Activated CD4-positive, alpha-beta T cell treated with anti-CD3 and anti-CD28 coated beads for 36 hours (primary cell): ENCODE data around the gene RRP1. TPM values are rescaled to one million over a fixed set of nuclear protein-coding genes. Genes with fewer than 3 reads are reported as not detected.
"Not testable (repeated sequence)": the region's sequence is repeated elsewhere in the genome, so short reads cannot be mapped to it uniquely, and the experiment has no call there.

Experiments
- ATAC-seq: fragments of 200-7000 bp; cut with Tn5 transposase; one replicate; pipeline ENCODE4 v1.10.0; 2021; ENCODE audit warnings: mild to moderate bottlenecking, moderate library complexity
- CTCF ChIA-PET: fragments of 350-600 bp; sonication (Branson Sonifier 250); formaldehyde crosslinking; loops from one replicate; lab custom pipeline; 2021; ENCODE audit warnings: antibody characterized with exemption; lab: Charles Lee
- POLR2A ChIA-PET: fragments of 350-600 bp; sonication (Branson Sonifier 250); formaldehyde crosslinking; loops from one replicate; lab custom pipeline; 2021; ENCODE audit warnings: antibody characterized with exemption, inconsistent platforms; lab: Charles Lee
- DNase-seq: peaks from one replicate; pipeline ENCODE4 v3.0.0-alpha.2; 2020
- H3K27ac Mint-ChIP-seq: one replicate; pipeline ENCODE4 v1.8.0; 2021; ENCODE audit warnings: mixed read lengths
- H3K27me3 Mint-ChIP-seq: one replicate; pipeline ENCODE4 v1.8.0; 2021; ENCODE audit warnings: mixed read lengths
- H3K36me3 Mint-ChIP-seq: one replicate; pipeline ENCODE4 v1.8.0; 2021; ENCODE audit warnings: low read depth, mixed read lengths
- H3K4me1 Mint-ChIP-seq: one replicate; pipeline ENCODE4 v1.8.0; 2021; ENCODE audit warnings: mixed read lengths
- H3K4me3 Mint-ChIP-seq: one replicate; pipeline ENCODE4 v1.8.0; 2021; ENCODE audit warnings: mild to moderate bottlenecking, moderate library complexity, mixed read lengths
- H3K9me3 Mint-ChIP-seq: one replicate; pipeline ENCODE4 v1.8.0; 2021; ENCODE audit warnings: low read depth, mixed read lengths
- intact Hi-C, 2 experiments: fragments of 100-400 bp; cut with DNase I in 1 of 2; cut with micrococcal nuclease in 1 of 2; formaldehyde crosslinking; loops; one replicate each; pipeline versions ENCODE4 v1.14.2 to v1.15.1; 2022 to 2024; cut with DNase I, micrococcal nuclease
- total RNA-seq, 2 experiments: library from RNA; stranded (reverse); gene quantifications; one replicate each; pipeline ENCODE4 v1.2.3, GENCODE V29; 2021

The RRP1 gene
- total RNA-seq, 2 experiments from 2014 or later, result 51.7 to 53.4 TPM

DNA sequence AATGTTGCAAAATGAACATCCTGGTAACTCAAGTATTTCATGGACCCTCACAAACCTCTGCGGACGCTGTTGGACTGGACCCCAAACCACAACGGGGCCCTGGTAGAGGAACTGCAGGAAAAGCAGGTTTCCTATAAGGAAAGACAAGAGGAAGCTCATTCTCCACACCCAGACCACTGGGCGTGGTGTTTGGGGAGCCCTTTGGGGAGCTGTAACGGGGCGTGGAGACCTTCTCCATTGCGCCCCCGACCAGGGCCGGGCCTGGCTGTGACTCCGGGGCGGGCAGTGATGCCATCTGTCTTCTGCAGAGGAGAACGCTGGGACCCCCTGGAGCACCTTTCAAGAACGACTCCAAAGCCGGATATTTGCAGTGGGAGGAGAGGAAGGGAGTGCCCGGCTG is 45.7 kb downstream of the RRP1 start:
- H3K36me3 Mint-ChIP-seq, result no peaks in the 10 kb centered on the region
- no peaks in the 10 kb centered on the region for H3K9me3 Mint-ChIP-seq
- DNase-seq (no peak), ATAC-seq (no peak)
- no peak overlapping the region for H3K4me3 Mint-ChIP-seq
- H3K27me3 Mint-ChIP-seq, result peaks cover 22% of the 10 kb centered on the region
- CTCF ChIA-PET, result interaction anchor here (0.6 kb wide), 1 partner anchor 44 kb away, joined by 3 read pairs; no protein-coding TSS in a partner anchor
- POLR2A ChIA-PET, result no interaction called here
- intact Hi-C loops, result no loop called here
- no peak overlapping the region for H3K27ac Mint-ChIP-seq
- peaks cover 5% of the 10 kb centered on the region for H3K4me1 Mint-ChIP-seq

DNA sequence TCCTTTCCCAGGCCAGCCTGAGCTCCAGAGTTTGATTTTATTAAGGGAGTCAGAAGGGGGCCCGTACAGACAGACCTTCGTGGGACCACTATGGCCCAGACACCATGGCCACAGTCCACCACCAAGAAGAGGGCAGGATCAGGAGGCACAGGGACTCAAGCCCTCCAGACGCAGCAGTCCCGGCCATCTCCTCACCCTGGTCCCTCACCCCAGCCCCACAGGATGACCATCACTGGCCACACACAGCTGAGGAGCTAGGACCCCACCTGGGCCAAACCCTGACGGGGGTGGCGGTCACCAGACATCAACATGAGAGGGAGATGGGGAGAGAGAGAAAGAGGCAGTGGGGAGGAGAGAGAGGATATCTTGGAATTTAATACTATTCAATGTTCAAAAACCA is 46.5 kb downstream of the RRP1 start:
- POLR2A ChIA-PET, result no interaction called here

DNA sequence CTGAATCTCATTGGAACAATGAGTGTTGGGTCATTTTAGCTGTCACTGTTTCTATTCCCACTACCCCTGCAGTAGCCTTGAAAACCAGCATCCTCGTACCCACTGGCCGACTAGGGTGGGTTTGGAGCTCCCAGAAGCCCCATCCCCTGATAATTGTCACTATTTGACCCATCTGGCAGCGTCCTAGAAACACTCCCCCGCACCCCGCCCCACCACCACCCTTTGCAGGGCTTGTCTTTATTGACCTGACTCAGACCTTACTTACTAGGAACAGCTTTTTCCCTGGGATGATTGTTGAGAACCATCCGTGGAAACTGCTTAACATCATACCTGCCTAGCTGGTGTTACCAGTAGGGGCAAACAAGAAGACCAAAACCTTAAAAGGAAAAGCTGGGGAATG is 47.2 kb downstream of the RRP1 start:
- H3K36me3 Mint-ChIP-seq, result no peaks in the 10 kb centered on the region
- DNase-seq (no peak), ATAC-seq (no peak)
- H3K4me1 Mint-ChIP-seq, result peaks cover 5% of the 10 kb centered on the region
- H3K27me3 Mint-ChIP-seq, result peaks cover 22% of the 10 kb centered on the region
- ChIA-PET POLR2A (no interaction called here), CTCF (interaction anchor here (1.0 to 1.2 kb wide), 2 partner anchors 101 to 112 kb away, joined by 3 read pairs; no protein-coding TSS in a partner anchor)
- H3K4me3 Mint-ChIP-seq, result no peak overlapping the region
- H3K9me3 Mint-ChIP-seq, result no peaks in the 10 kb centered on the region
- intact Hi-C loops, result no loop called here
- no peak overlapping the region for H3K27ac Mint-ChIP-seq

More for the DNA sequence above, 46.5 kb downstream of the RRP1 start:
- Mint-ChIP-seq H3K36me3 (no peaks in the 10 kb centered on the region), H3K4me3 (no peak overlapping the region), H3K9me3 (no peaks in the 10 kb centered on the region), H3K27ac (no peak overlapping the region), H3K4me1 (peaks cover 5% of the 10 kb centered on the region), H3K27me3 (peaks cover 22% of the 10 kb centered on the region)
- intact Hi-C loops, result no loop called here
- CTCF ChIA-PET, result no interaction called here
- DNase-seq (no peak), ATAC-seq (no peak)

DNA sequence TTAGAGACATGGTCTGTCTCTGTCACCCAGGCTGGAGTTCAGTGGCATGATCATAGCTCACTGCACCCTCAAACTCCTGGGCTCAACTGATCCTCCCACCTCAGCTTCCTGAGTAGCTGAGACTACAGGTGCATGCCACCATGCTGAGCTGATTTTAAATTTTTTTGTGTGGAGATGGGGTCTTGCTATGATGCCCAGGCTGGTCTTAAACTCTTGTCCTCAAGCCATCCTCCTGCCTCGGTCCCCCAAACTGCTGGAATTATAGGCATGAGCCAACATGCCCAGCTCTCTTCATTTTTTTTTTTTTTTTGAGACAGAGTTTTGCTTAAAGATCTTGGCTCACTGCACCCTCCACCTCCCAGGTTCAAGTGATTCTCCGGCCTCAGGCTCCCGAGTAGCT is 50.9 kb downstream of the RRP1 start:
- ATAC-seq, result no peak
- no peak overlapping the region for H3K27ac Mint-ChIP-seq
- no peak for DNase-seq
- H3K4me1 Mint-ChIP-seq, result peaks cover 10% of the 10 kb centered on the region
- peaks cover 17% of the 10 kb centered on the region for H3K27me3 Mint-ChIP-seq
- H3K36me3 Mint-ChIP-seq, result no peaks in the 10 kb centered on the region
- ChIA-PET POLR2A (no interaction called here), CTCF (no interaction called here)
- intact Hi-C loops, result no loop called here
- H3K4me3 Mint-ChIP-seq, result no peak overlapping the region
- H3K9me3 Mint-ChIP-seq, result no peaks in the 10 kb centered on the region

DNA sequence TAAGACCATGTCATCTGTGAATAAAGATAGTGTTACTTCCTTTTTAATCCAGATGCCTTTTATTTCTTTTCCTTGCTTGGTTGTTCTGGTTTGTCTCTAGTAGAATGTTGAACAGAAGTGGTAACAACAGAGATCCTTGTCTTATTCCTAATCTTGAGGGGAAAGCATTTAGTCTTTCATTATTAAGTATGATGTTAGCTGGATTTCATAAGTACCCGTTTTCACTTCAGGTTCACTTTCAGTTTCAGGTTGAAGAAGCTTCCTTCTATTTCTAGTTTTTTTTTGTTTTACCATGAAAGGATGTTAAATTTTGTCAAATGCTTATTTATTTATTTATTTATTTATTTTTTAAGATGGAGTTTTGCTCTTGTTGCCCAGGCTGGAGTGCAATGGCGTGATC is 53.4 kb downstream of the RRP1 start:
- ChIA-PET CTCF (interaction anchor here (0.6 to 1.1 kb wide), 2 partner anchors 10 to 105 kb away, joined by 4 to 5 read pairs; no protein-coding TSS in a partner anchor), POLR2A (interaction anchor here (0.6 to 0.7 kb wide), 4 partner anchors 9 to 178 kb away, joined by 3 read pairs; no protein-coding TSS in a partner anchor)
- intact Hi-C loops, result no loop called here
- no peak overlapping the region for H3K4me3 Mint-ChIP-seq
- DNase-seq (no peak), ATAC-seq (peak; percentile 60)
- H3K27me3 Mint-ChIP-seq, result peaks cover 4% of the 10 kb centered on the region
- H3K36me3 Mint-ChIP-seq, result no peaks in the 10 kb centered on the region
- H3K9me3 Mint-ChIP-seq, result no peaks in the 10 kb centered on the region
- H3K27ac Mint-ChIP-seq, result peak overlapping the region; percentile 21
- peaks cover 10% of the 10 kb centered on the region for H3K4me1 Mint-ChIP-seq

DNA sequence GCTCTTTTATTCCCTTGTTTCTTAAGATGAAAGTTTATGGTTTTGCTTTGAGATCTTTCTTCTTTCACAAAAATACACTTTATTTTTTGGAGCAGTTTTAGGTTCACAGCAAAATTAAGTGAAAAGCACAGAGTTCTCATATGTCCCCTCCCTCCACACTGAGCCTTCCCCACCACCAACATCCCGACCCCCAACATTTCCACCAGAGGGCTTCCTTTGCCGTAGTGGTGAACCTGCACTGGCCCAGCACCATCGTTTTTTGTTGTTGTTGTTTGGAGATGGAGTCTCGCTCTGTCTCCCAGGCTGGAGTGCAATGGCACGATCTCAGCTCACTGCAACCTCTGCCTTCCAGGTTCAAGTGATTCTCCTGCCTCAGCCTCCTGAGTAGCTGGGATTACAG is 55.5 kb downstream of the RRP1 start:
- H3K4me1 Mint-ChIP-seq, H3K9me3 Mint-ChIP-seq, POLR2A ChIA-PET, H3K27ac Mint-ChIP-seq, H3K4me3 Mint-ChIP-seq, ATAC-seq, DNase-seq, H3K36me3 Mint-ChIP-seq, intact Hi-C loops, H3K27me3 Mint-ChIP-seq: not testable (repeated sequence)
- CTCF ChIA-PET, result interaction anchor here (1.6 kb wide), 1 partner anchor 42 kb away, joined by 4 read pairs; no protein-coding TSS in a partner anchor

DNA sequence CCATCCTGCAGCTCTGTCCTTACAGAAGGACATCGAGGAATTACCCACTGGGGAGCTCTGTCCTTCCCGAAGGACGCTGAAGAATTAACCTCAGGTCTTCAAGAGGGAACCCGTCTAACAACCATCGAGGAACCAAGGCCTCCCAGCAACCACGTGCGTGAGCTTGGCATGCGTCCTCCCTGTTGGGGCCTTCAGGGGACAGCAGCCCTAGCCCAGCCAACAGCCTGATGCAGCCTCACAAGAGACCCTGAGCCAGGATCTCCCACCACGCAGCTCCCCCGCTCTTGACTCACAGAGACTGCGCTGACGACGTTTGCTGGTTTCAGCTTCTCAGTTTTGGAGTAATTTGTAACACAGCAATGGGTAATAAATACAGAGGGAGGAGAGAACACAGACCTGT is 56.0 kb downstream of the RRP1 start:
- H3K4me1 Mint-ChIP-seq, result peaks cover 5% of the 10 kb centered on the region
- no peak for ATAC-seq

DNA sequence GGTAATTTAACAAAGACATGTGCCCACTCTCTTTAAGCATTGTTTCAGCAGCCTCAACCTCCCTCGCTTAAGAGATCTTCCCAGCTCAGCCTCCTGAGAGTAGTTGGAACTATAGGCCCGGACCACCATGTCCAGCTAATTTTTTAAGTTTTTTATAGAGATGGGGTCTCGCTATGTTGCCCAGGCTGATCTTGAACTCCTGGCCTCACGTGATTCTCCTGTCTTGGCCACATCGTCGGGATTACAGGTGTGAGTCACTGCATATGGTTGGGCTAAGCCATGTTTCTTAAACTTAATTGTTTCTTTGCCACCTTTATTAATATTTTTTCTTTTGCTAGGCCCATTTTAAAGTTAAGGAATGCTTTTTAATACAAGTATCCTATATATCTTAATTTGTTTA is 57.1 kb downstream of the RRP1 start:
- no peak overlapping the region for H3K4me3 Mint-ChIP-seq
- no peak overlapping the region for H3K27ac Mint-ChIP-seq
- no peaks in the 10 kb centered on the region for H3K36me3 Mint-ChIP-seq
- H3K27me3 Mint-ChIP-seq, result no peaks in the 10 kb centered on the region
- POLR2A ChIA-PET, result no interaction called here
- H3K9me3 Mint-ChIP-seq, result peaks cover 3% of the 10 kb centered on the region
- intact Hi-C loops, result no loop called here
- peaks cover 5% of the 10 kb centered on the region for H3K4me1 Mint-ChIP-seq
- no peak for ATAC-seq
- CTCF ChIA-PET, result interaction anchor here (0.8 to 1.6 kb wide), 3 partner anchors 9 to 129 kb away, joined by 3 to 4 read pairs (median 3); no protein-coding TSS in a partner anchor
- DNase-seq, result no peak

More for the DNA sequence above, 56.0 kb downstream of the RRP1 start:
- no peak for DNase-seq
- ChIA-PET CTCF (interaction anchor here (1.6 kb wide), 1 partner anchor 41 kb away, joined by 4 read pairs; no protein-coding TSS in a partner anchor), POLR2A (no interaction called here)
- no peaks in the 10 kb centered on the region for H3K27me3 Mint-ChIP-seq
- intact Hi-C loops, result no loop called here
- H3K4me3 Mint-ChIP-seq, result no peak overlapping the region
- H3K36me3 Mint-ChIP-seq, result no peaks in the 10 kb centered on the region
- no peak overlapping the region for H3K27ac Mint-ChIP-seq
- no peaks in the 10 kb centered on the region for H3K9me3 Mint-ChIP-seq

DNA sequence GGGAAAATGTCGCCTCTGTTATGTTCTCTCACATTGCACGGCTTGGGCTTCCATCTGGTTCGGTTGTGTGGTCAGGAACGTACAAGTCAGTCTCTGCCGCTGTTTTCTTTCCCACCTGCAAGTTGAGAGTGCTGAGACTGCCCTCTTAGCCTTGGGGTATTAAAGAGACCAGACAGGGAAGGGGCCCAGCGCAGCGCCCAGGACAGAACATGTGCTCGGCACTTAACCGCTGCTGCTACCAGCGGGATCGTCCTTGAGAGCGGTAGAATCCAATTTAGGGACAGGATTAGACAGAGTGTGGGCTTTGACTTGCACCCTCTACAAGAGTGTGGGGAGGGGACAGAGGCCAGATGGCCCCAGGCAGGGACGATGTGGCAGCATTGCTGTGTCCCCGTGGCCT is 57.9 kb downstream of the RRP1 start:
- Mint-ChIP-seq H3K4me1 (peaks cover 5% of the 10 kb centered on the region), H3K27ac (no peak overlapping the region), H3K36me3 (no peaks in the 10 kb centered on the region), H3K27me3 (no peaks in the 10 kb centered on the region), H3K4me3 (no peak overlapping the region), H3K9me3 (peaks cover 3% of the 10 kb centered on the region)
- DNase-seq (no peak), ATAC-seq (no peak)
- ChIA-PET CTCF (interaction anchor here (1.4 kb wide), 1 partner anchor 128 kb away, joined by 3 read pairs; no protein-coding TSS in a partner anchor), POLR2A (no interaction called here)
- intact Hi-C loops, result no loop called here

DNA sequence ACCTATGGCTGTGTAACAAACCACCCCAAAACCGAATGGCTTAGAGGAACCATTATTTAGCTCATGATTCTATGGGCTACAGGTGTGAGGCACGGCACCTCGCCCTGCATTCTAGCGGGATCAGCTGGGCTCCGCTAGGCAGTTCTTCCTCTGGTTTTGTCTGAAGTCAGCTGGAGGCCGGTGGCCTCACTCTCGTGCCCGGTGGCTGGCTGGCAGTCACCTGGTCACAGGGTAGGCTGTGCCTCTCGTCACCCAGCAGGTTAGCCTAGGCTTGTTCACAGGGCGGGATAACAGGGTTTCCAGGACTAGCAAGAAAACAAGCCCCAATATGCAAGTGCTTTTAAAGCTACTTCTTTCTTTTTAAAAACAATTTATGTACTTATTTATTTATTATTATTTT is 59.4 kb downstream of the RRP1 start:
- no peaks in the 10 kb centered on the region for H3K4me1 Mint-ChIP-seq
- CTCF ChIA-PET, result no interaction called here

DNA sequence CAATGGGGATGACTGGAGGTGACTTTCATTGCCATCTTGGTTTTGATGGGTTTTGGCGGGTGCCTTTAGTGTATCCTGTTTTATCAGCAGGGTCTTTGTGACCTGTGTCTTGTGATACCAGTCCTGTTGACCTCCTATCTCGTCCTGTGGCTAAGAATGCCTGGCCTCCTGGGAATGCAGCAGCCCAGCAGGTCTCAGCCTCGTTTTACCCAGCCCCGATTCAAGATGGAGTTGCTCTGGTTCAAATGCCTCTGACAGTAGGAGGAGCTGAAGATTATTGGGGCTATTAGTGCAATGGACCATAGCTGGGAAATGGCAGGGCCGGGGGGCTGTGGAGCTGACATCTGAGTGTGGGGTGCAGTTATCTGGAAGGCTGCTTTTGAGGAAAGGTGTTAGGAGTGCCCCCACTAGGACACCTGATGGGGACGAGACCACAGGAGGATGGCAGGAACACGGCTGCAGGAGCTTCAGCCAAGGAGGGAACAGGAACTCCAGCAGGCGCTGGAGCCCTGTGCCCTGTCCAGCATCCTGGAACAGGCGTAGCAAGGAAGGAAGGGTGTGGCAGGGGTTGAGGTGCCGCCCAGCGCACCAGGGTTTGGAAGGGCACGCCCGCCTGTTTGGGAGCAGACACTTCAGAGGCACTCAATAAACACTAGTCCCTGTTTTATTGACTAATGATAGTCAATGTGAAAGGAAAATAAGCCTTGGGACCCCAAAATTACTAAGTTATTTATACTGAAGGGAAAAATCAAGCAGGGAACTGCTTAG is 60.3 kb downstream of the RRP1 start:
- Mint-ChIP-seq H3K9me3 (peaks cover 3% of the 10 kb centered on the region), H3K36me3 (no peaks in the 10 kb centered on the region), H3K4me1 (peaks cover 7% of the 10 kb centered on the region), H3K27ac (no peak overlapping the region), H3K4me3 (no peak overlapping the region), H3K27me3 (peaks cover 8% of the 10 kb centered on the region)
- POLR2A ChIA-PET, result no interaction called here
- intact Hi-C loops, result no loop called here
- no peak for DNase-seq
- ATAC-seq, result no peak
- CTCF ChIA-PET, result no interaction called here

More for the DNA sequence above, 59.4 kb downstream of the RRP1 start:
- Mint-ChIP-seq H3K27me3 (peaks cover 4% of the 10 kb centered on the region), H3K27ac (no peak overlapping the region), H3K36me3 (no peaks in the 10 kb centered on the region), H3K9me3 (peaks cover 3% of the 10 kb centered on the region), H3K4me3 (no peak overlapping the region)
- DNase-seq, result no peak
- intact Hi-C loops, result no loop called here
- no peak for ATAC-seq
- POLR2A ChIA-PET, result no interaction called here
